ENCODE results near the gene TRAM2. TPM values are rescaled to one million over a fixed set of nuclear protein-coding genes. Genes with fewer than 3 reads are reported as not detected.

TRAM2 gene
- total and polyA plus RNA-seq, 3 donors from 2014 or later: 21.1 to 34.7 (median 26.1) TPM

- intact Hi-C loops (cut with DNase I; ENCODE audit: low total_unique reads): no loop called here
- no peaks in the 10 kb centered on the region for H3K9me3 ChIP-seq
- TF ChIP-seq POLR2A (IDR thresholded peaks at IDR 0.05): no peak
- no peak for TF ChIP-seq CTCF (IDR thresholded peaks at IDR 0.05)
- H3K4me1 ChIP-seq: peaks cover 32% of the 10 kb centered on the region
- 28 to 33% methylated on average over 12 to 13 of the region's 13 CpGs for WGBS, 2 donors
- H3K27ac ChIP-seq: peak overlapping the region in 1 of 2 donors; percentile 1
- DNase-seq: peak; percentile 44
- no peaks in the 10 kb centered on the region for H3K36me3 ChIP-seq (ENCODE audit: low read depth, missing control alignments)
- H3K27me3 ChIP-seq: no peaks in the 10 kb centered on the region
- H3K4me3 ChIP-seq: no peak overlapping the region
Observed at GRCh38 chr6:52551483-52552277, 25.2 kb downstream of the TRAM2 start.

- WGBS, 2 donors: 69 to 78% methylated on average over 5 of the region's 5 CpGs
- no peaks in the 10 kb centered on the region for H3K36me3 ChIP-seq (ENCODE audit: low read depth, missing control alignments)
- H3K27ac ChIP-seq: peak overlapping the region in 1 of 2 donors; percentile 1
- no peaks in the 10 kb centered on the region for H3K27me3 ChIP-seq
- intact Hi-C loops (cut with DNase I; ENCODE audit: low total_unique reads): no loop called here
- H3K4me1 ChIP-seq: peaks cover 34% of the 10 kb centered on the region
- no peaks in the 10 kb centered on the region for H3K9me3 ChIP-seq
- no peak for DNase-seq
- H3K4me3 ChIP-seq: no peak overlapping the region
- TF ChIP-seq CTCF (IDR thresholded peaks at IDR 0.05) (no peak), POLR2A (IDR thresholded peaks at IDR 0.05) (no peak)
Observed at GRCh38 chr6:52550870-52551269, 26.0 kb downstream of the TRAM2 start.

- Histone ChIP-seq H3K36me3 (ENCODE audit: low read depth, missing control alignments) (no peaks in the 10 kb centered on the region), H3K4me1 (peaks cover 38% of the 10 kb centered on the region), H3K9me3 (no peaks in the 10 kb centered on the region), H3K27me3 (no peaks in the 10 kb centered on the region), H3K4me3 (no peak overlapping the region), H3K27ac (no peak overlapping the region)
- no peak for DNase-seq
- TF ChIP-seq POLR2A (IDR thresholded peaks at IDR 0.05) (no peak), CTCF (IDR thresholded peaks at IDR 0.05) (no peak)
- 74 to 82% methylated on average over 6 of the region's 6 CpGs for WGBS, 2 donors
- intact Hi-C loops (cut with DNase I; ENCODE audit: low total_unique reads): no loop called here
Observed at GRCh38 chr6:52550014-52550575, 26.8 kb downstream of the TRAM2 start.

GRCh38 chr6:52549428-52549827, 27.4 kb downstream of the TRAM2 start:
- TF ChIP-seq POLR2A (IDR thresholded peaks at IDR 0.05) (no peak), CTCF (IDR thresholded peaks at IDR 0.05) (no peak)
- Histone ChIP-seq H3K27me3 (no peaks in the 10 kb centered on the region), H3K4me3 (no peak overlapping the region), H3K27ac (no peak overlapping the region), H3K9me3 (no peaks in the 10 kb centered on the region), H3K36me3 (ENCODE audit: low read depth, missing control alignments) (no peaks in the 10 kb centered on the region), H3K4me1 (peaks cover 45% of the 10 kb centered on the region)
- DNase-seq: no peak
- intact Hi-C loops (cut with DNase I; ENCODE audit: low total_unique reads): no loop called here
- WGBS, 2 donors: 73 to 88% methylated on average over 4 of the region's 4 CpGs

All from testis (tissue), 3 donors.